Fibroblast of skin of left quadriceps (primary cell): ENCODE measurements around the gene ESRRB.

Experiments
- DNase-seq, 2 experiments: peaks; one replicate each; pipeline ENCODE4 v3.0.0-alpha.2; 2013; ENCODE audit warnings: low read depth in 2 of 2

Gene ESRRB

DNA sequence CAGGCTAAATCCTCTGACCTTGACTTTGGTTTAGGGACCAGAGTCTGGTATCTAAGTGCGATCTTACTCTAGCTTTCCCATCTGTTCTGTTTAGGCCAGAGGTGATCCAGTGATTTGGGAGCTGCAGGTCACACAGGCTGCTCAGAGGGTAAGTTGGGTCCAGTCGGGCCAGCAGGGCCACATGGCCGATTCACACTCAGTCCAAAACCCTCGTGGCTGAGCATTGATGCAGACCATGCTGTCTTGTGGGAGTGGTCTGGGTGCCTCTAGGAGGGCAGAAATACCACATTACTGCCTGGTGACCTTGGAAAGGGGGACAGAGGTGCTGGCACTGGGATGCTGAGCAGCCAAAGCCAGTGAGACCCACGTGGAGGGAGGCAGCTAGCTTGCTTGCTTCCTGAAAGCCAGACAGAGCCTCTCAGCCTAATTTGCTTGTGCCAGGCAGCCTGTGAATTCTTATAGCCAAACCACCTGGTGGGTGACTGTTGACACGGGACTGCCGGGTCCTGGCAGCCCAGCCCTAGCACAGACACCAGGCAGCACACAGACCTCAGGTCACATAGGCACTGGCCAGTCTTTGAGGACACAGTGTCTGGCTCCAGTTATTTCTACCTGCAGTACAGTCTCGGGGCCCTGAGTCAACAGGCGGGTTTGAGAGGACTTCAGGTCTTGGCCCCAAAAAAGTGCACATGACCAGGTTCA is 31.7 kb downstream of the ESRRB start:
- DNase-seq: no peak

DNA sequence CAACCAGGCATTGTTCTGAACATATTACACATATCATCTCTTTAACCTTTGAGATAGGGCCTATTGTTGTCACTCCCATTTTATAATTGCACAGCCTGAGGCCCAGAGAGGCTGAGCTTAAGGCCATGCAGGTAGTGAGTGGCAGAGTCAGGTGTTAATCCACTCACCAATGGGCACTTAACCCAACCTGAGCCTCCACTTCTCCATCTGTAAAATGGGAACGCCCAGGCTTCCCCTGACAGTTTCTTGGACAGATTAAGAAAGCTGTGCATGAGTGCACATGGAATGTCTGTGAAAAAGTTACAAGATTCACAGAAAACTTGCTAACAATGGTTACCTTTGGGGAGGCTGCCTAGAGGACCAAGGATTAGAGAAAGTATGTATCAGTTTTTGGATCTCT is 32.9 kb downstream of the ESRRB start:
- no peak for DNase-seq

DNA sequence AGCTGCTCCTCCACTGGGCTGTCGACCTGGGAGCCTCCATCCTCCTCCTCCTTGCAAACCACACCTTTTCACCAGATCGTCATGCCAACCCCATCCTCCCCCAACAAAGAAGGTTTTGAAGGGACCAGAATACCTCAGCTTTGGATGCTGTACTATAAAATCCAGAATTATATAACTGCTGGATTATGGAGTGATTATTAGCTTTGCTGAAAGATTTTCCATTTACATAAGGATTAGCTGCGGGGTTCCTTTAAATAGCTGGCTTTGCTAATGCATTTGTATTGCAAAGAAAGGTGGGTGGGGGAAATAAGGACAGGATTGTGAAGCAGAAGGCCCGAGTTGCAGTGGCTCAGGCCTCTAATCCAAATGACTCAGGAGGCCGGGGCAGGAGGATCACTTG is 36.6 kb downstream of the ESRRB start:
- DNase-seq: no peak

- DNase-seq: no peak
These were observed 37.4 kb downstream of the ESRRB start for GRCh38 chr14:76413106-76413961.

DNA sequence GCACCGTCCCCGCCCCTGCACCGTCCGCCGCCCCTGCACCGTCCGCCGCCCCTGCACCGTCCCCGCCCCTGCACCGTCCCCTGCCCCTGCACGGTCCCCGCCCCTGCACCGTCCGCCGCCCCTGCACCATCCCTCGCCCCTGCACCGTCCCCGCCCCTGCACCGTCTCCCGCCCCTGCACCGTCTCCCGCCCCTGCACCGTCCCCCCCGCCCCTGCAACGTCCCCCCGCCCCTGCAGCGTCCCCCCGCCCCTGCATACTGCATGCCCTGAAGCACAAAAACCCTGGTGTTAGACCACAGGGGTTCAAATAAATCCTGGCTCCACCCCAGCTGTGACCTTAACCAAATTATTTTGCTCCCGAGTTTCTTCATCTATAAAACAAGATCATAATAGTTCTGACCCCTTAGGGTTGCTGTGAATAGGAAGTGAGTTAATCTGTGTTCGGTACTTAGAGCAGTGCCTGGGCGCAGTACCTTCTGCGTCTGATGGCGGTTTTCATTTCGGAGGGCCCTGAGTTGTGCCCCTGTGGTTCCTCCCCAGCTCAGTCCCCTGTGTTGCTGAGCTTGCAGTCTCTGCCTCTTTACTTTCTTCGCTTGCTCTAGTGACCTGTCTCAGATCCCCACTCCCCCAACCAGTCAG is 38.1 kb downstream of the ESRRB start:
- no peak for DNase-seq

GRCh38 chr14:76419399-76419798 is 43.5 kb downstream of the ESRRB start:
- DNase-seq: no peak

DNA sequence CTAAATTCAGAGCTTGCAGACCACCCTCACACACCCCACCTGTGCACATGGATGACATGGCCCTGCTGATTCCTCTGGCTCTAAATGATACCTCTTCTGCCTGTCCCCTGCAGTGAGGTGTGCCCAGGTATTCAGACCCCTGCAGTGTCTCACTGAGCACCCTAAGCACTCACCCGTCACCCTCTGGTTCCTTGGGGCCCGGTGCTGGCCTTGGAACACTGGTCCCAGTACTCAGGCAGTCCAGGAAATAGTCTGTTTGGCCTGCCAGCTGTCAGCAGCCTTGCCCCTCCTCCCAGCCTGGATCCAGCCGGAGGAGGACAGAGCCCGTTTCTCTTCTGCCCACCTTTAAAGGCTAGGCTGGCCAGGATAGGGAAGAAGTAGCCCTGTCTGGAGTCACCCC is 44.9 kb downstream of the ESRRB start:
- DNase-seq: no peak

DNA sequence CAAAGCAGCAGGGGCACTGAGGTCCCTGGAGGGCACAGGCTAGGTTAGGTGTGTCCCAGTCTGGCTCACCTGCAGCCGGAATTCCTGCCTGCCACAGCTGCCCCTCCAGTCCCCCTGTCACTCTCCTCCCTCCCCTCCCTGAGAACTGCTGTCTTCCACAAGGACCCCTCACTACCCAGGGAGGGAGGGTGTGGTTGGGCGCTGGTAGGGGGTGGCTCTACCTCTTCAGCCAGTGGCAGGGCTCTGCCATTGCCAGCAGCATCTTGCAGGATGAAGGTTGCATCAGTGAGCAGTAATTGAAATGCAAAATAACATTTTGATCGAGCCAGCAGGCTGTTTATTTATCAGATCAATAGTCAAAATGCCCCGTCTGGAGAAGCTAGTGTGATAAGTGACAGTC is 45.7 kb downstream of the ESRRB start:
- no peak for DNase-seq

GRCh38 chr14:76422662-76423061 is 46.7 kb downstream of the ESRRB start:
- DNase-seq: no peak

DNA sequence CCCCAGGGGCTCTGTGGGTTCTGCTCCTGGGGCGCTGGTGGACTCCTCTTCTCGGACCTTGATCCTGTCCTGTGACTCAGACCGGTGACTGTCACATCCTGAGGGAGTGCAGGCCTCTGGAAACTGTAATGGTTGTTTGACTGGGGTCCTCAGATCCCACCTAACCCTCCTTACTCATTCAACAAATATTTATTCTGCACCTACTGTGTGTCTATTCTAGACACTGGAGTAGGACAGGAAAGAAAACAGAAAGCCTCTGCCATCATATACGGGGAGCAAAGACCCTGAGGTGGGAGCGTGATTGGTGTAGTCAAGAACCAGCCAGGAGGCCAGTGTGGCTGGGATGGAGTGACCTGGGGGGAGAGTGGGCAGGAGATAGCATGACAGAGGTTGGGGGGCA is 47.6 kb downstream of the ESRRB start:
- DNase-seq: no peak

- DNase-seq: no peak
These were observed 48.4 kb downstream of the ESRRB start for GRCh38 chr14:76424359-76424758.

- no peak for DNase-seq
These were observed 50.3 kb downstream of the ESRRB start for GRCh38 chr14:76426161-76426696.

- DNase-seq: no peak
These were observed 52.7 kb downstream of the ESRRB start for GRCh38 chr14:76428611-76429010.

- DNase-seq: no peak
These were observed 54.1 kb downstream of the ESRRB start for GRCh38 chr14:76430017-76430416.

- no peak for DNase-seq
These were observed 54.6 kb downstream of the ESRRB start for GRCh38 chr14:76430475-76430980.

DNA sequence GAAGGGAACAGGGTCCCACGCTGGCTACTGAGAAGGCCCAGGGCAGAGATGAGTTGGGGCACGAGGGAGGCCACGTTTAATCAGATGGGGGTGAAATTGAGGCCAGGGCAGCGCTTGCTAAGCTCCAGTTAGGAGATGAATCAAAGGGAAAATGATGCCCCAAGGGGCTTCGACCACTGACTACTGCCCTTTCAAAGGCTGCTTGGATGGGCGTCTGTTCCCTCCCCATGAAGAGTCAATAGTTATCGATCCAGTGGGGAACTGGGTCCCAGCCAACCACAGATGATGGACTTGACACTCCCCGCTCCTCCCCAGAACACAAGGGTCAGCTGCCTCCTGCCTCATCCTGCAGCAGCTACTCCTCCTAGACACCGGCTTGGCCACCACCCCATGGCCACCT is 55.6 kb downstream of the ESRRB start:
- no peak for DNase-seq

- no peak for DNase-seq
These were observed 57.2 kb downstream of the ESRRB start for GRCh38 chr14:76432827-76433752.

- no peak for DNase-seq
These were observed 58.3 kb downstream of the ESRRB start for GRCh38 chr14:76434220-76434619.

GRCh38 chr14:76439237-76439775 is 63.4 kb downstream of the ESRRB start:
- DNase-seq: no peak

GRCh38 chr14:76446486-76446885 is 70.5 kb downstream of the ESRRB start:
- DNase-seq: no peak

DNA sequence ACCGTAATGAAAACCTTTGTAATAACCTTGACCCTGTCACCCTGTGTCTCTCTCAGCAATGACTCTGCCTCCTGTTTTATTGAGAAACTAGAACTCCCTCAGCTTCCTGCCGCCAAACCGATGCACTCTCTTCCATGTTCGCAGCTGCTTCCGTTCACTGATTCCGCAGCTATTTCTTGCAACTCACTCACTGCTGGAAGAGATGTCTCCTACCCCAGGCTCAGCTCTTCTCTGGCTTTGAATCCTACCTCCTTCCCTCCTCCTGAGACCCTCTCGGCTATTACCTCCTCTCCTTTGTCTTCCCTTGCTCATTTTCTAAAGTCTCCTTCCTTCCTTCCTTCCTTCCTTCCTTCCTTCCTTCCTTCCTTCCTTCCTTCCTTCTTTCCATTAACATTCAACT is 71.0 kb downstream of the ESRRB start:
- no peak for DNase-seq
